HepG2 (cell line): ENCODE measurements around the gene TESK1. TPM values are rescaled to one million over a fixed set of nuclear protein-coding genes. Genes with fewer than 3 reads are reported as not detected.

Experiments
- BCL6 ChIP-seq: IDR thresholded peaks from 2 replicates; pipeline ENCODE4 v1.6.1; 2016; ENCODE audit warnings: missing genetic modification reagents, missing compliant biosample characterization
- CAMTA2 ChIP-seq: sonication (generic); formaldehyde crosslinking; IDR thresholded peaks from 2 replicates; pipeline ENCODE4 v1.4.0; 2020; ENCODE audit warnings: mild to moderate bottlenecking, missing genetic modification reagents, borderline replicate concordance
- DMTF1 ChIP-seq: sonication (generic); formaldehyde crosslinking; IDR thresholded peaks from 2 replicates; pipeline ENCODE4 v1.4.0; 2020; ENCODE audit warnings: mild to moderate bottlenecking, missing genetic modification reagents
- FOXC1 ChIP-seq: sonication (generic); formaldehyde crosslinking; IDR thresholded peaks from 2 replicates; pipeline ENCODE4 v1.8.0; 2022; ENCODE audit warnings: mild to moderate bottlenecking, missing genetic modification reagents, borderline replicate concordance
- GATAD1 ChIP-seq: IDR thresholded peaks from 2 replicates; pipeline ENCODE4 v1.6.1; 2016; ENCODE audit warnings: missing genetic modification reagents, missing compliant biosample characterization
- HDAC1 ChIP-seq: sonication (generic); formaldehyde crosslinking; IDR thresholded peaks from 2 replicates; pipeline ENCODE4 v1.5.1; 2020; ENCODE audit warnings: mild to moderate bottlenecking, missing genetic modification reagents
- JUN ChIP-seq: sonication (generic); formaldehyde crosslinking; IDR thresholded peaks from 2 replicates; pipeline ENCODE4 v1.4.0; 2020; ENCODE audit warnings: mild to moderate bottlenecking, missing genetic modification reagents
- KDM2A ChIP-seq: sonication (generic); formaldehyde crosslinking; IDR thresholded peaks from 2 replicates; pipeline ENCODE4 v1.4.0; 2020; ENCODE audit warnings: low read depth, missing genetic modification reagents, borderline replicate concordance
- RNF2 ChIP-seq: fragments of 450-650 bp; conservative IDR thresholded peaks from 2 replicates; pipeline ENCODE4 v1.6.1; 2016; ENCODE audit warnings: low read depth
- TFDP2 ChIP-seq: sonication (generic); formaldehyde crosslinking; IDR thresholded peaks from 2 replicates; pipeline ENCODE4 v1.4.0; 2020; ENCODE audit warnings: missing genetic modification reagents
- ZBTB38 ChIP-seq: sonication (generic); formaldehyde crosslinking; IDR thresholded peaks from 2 replicates; pipeline ENCODE4 v1.5.1; 2020; ENCODE audit warnings: mild to moderate bottlenecking, missing genetic modification reagents
- ZNF484 ChIP-seq: sonication (generic); formaldehyde crosslinking; IDR thresholded peaks from 2 replicates; pipeline ENCODE4 v1.5.1; 2020; ENCODE audit warnings: mild to moderate bottlenecking, low read depth, missing genetic modification reagents, borderline replicate concordance
- ZNF512 ChIP-seq: sonication (generic); formaldehyde crosslinking; IDR thresholded peaks from 2 replicates; pipeline ENCODE4 v1.4.0; 2020; ENCODE audit warnings: mild to moderate bottlenecking, missing genetic modification reagents
- ZNF615 ChIP-seq: sonication (generic); formaldehyde crosslinking; IDR thresholded peaks from 2 replicates; pipeline ENCODE4 v1.5.0; 2020; ENCODE audit warnings: mild to moderate bottlenecking, missing genetic modification reagents, borderline replicate concordance
- polyA plus RNA-seq, 8 experiments: library from polyadenylated mRNA; depleted of rRNA in 3 of 8; stranded (reverse) in 7 of 8; unstranded in 1 of 8; fragments of >200 nt; fragmentation: Illumina TruSeq in 4 of 8; extraction: Trizol in 4 of 8; gene quantifications; 2 replicates each; pipeline versions ENCODE4 v1.2.1 to v1.2.3, GENCODE V29; 2011 to 2016; ENCODE audit warnings: low read depth in 4 of 8, missing spikeins in 1 of 8, mixed read lengths in 1 of 8; ENCODE audit not compliant: insufficient read depth in 1 of 8
- total RNA-seq, 5 experiments: library from RNA; depleted of rRNA; stranded (reverse); fragments of >200 nt; fragmentation: Illumina TruSeq; extraction: Trizol; gene quantifications; 2 replicates each; pipeline ENCODE4 v1.2.3, GENCODE V29; 2016; ENCODE audit warnings: low read depth in 1 of 5
- TF ChIP-seq, protein P1 (sequence below): sonication (generic); formaldehyde crosslinking; IDR thresholded peaks from 2 replicates; pipeline ENCODE4 v1.5.0; 2020; ENCODE audit warnings: missing genetic modification reagents
- TF ChIP-seq, protein P2 (sequence below): sonication (generic); formaldehyde crosslinking; IDR thresholded peaks from 2 replicates; pipeline ENCODE4 v1.4.0; 2020; ENCODE audit warnings: mild to moderate bottlenecking, missing genetic modification reagents, borderline replicate concordance

TESK1 gene
- total and polyA plus RNA-seq, 2 of the 13 experiments (the other 11 are each of a cell fraction or from before 2014, with no cell fraction given): 7.3 to 13.6 TPM

DNA sequence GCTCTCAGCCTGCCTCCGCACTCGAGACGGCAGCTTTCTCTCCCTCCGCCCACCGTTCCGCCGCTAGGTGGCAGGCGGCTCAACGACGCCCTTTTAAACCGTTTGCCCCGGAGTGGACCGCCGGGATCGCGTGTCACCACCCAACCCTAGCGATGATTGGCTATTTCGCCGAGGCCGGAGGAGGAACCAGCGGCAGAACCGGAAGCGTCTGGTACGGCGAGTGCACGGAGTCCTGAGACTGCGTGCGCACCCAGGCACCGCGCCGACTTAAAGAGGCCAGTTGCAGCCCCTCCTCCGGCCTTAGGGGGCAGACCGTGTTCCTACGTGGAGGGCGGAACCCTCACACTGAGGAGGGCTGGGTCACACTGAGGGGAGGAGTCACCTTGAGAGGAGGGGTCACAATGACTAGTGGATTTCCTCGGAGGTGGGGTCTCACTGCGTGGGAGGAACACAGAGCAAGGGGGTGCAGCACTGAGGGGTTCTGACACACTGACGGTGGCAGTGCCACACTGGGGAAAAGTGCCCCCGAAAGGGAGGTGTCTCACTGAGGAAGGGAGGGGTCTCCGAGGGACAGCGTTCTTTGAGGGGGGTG is 980 bp upstream of the TESK1 start (continued):
- TF ChIP-seq ZNF512 (CRISPR knock-in tag): no peak
- TF ChIP-seq KDM2A (CRISPR knock-in tag): peak; percentile 96
- peak; percentile 81; the same call in 1 of the 2 replicates for TF ChIP-seq FOXC1 (CRISPR knock-in tag)
- TF ChIP-seq BCL6 (CRISPR knock-in tag): peak; percentile 23; the same call in 1 of the 2 replicates
- TF ChIP-seq DMTF1 (CRISPR knock-in tag): no peak
- peak; percentile 49; the same call in 1 of the 2 replicates for TF ChIP-seq CAMTA2 (CRISPR knock-in tag)
- TF ChIP-seq, protein P1, sequence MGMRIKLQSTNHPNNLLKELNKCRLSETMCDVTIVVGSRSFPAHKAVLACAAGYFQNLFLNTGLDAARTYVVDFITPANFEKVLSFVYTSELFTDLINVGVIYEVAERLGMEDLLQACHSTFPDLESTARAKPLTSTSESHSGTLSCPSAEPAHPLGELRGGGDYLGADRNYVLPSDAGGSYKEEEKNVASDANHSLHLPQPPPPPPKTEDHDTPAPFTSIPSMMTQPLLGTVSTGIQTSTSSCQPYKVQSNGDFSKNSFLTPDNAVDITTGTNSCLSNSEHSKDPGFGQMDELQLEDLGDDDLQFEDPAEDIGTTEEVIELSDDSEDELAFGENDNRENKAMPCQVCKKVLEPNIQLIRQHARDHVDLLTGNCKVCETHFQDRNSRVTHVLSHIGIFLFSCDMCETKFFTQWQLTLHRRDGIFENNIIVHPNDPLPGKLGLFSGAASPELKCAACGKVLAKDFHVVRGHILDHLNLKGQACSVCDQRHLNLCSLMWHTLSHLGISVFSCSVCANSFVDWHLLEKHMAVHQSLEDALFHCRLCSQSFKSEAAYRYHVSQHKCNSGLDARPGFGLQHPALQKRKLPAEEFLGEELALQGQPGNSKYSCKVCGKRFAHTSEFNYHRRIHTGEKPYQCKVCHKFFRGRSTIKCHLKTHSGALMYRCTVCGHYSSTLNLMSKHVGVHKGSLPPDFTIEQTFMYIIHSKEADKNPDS (CRISPR knock-in tag): no peak
- peak; percentile 40; the same call in 1 of the 2 replicates for TF ChIP-seq ZBTB38 (CRISPR knock-in tag)
- peak; percentile 75 for TF ChIP-seq GATAD1 (CRISPR knock-in tag)
- peak; percentile 78; the same call in 1 of the 2 replicates for TF ChIP-seq TFDP2
- no peak; the same call in 1 of the 2 replicates for TF ChIP-seq ZNF615 (CRISPR knock-in tag)
- TF ChIP-seq, protein P2, sequence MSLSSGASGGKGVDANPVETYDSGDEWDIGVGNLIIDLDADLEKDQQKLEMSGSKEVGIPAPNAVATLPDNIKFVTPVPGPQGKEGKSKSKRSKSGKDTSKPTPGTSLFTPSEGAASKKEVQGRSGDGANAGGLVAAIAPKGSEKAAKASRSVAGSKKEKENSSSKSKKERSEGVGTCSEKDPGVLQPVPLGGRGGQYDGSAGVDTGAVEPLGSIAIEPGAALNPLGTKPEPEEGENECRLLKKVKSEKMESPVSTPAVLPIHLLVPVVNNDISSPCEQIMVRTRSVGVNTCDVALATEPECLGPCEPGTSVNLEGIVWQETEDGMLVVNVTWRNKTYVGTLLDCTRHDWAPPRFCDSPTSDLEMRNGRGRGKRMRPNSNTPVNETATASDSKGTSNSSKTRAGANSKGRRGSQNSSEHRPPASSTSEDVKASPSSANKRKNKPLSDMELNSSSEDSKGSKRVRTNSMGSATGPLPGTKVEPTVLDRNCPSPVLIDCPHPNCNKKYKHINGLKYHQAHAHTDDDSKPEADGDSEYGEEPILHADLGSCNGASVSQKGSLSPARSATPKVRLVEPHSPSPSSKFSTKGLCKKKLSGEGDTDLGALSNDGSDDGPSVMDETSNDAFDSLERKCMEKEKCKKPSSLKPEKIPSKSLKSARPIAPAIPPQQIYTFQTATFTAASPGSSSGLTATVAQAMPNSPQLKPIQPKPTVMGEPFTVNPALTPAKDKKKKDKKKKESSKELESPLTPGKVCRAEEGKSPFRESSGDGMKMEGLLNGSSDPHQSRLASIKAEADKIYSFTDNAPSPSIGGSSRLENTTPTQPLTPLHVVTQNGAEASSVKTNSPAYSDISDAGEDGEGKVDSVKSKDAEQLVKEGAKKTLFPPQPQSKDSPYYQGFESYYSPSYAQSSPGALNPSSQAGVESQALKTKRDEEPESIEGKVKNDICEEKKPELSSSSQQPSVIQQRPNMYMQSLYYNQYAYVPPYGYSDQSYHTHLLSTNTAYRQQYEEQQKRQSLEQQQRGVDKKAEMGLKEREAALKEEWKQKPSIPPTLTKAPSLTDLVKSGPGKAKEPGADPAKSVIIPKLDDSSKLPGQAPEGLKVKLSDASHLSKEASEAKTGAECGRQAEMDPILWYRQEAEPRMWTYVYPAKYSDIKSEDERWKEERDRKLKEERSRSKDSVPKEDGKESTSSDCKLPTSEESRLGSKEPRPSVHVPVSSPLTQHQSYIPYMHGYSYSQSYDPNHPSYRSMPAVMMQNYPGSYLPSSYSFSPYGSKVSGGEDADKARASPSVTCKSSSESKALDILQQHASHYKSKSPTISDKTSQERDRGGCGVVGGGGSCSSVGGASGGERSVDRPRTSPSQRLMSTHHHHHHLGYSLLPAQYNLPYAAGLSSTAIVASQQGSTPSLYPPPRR: 0 out of 2 replicates have a peak, but pooled peaks have one; percentile 62
- peak; percentile 86 for TF ChIP-seq HDAC1 (CRISPR knock-in tag)
- TF ChIP-seq RNF2: 0 out of 2 replicates have a peak, but pooled peaks have one; percentile 39
- peak; percentile 33; the same call in 1 of the 2 replicates for TF ChIP-seq JUN (CRISPR knock-in tag)
- no peak for TF ChIP-seq ZNF484 (CRISPR knock-in tag)
